Measurements from ENCODE around the gene KREMEN1. TPM values are rescaled to one million over a fixed set of nuclear protein-coding genes. Genes with fewer than 3 reads are reported as not detected.

Gene KREMEN1
- total RNA-seq, 1 experiment from 2014 or later: 2.4 TPM

GRCh38 chr22:29165321-29166060 lies 92.7 kb downstream of the KREMEN1 start:
- no peak for DNase-seq
- no peaks in the 10 kb centered on the region for H3K36me3 ChIP-seq
- no peaks in the 10 kb centered on the region for H3K27me3 ChIP-seq
- H3K4me3 ChIP-seq: no peak overlapping the region
- H3K9me3 ChIP-seq: no peaks in the 10 kb centered on the region

- no peaks in the 10 kb centered on the region for H3K9me3 ChIP-seq
- DNase-seq: no peak
These were observed 93.3 kb downstream of the KREMEN1 start for GRCh38 chr22:29166180-29166579.

DNA sequence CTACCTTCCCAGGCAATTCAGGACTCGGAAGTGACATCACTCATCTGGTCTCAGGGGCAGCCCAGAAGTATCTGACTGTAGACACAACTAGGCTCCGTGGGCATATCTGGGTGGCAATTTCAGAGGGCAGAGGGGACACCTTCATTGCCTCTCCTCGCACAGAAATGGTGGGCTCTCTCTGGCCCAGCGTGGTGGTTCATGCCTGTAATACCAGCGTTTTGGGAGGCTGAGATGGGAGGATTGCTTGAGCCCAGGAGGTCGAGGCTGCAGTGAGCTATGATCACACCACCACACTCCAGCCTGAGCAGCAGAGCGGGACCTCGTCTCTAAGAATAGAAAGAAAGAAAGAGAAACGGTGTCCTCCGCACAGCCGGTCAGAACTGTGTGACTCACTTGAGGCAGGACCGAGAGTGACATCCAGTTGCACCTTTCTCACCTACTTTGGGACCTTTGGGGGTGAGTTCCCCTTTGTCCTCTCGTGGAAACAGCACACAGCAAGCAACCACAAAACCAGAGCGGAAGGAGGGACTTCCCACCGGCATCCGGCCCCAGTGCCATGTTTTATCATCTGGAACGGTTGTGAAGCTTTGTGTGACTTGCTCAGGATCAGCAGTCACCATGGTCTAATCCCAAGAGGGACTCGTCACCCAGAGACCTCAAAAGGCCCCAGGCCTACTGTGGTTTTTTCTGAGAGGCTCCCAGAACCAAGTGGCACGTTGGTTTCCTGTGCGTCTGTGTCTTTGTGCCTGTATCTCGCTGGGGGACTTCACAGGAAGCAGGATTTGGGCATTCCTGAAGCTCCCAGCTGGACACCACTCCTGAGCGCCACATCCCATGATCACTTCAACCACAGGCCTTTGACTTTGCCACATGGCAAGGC lies 94.4 kb downstream of the KREMEN1 start:
- Histone ChIP-seq H3K36me3 (no peaks in the 10 kb centered on the region), H3K9me3 (no peaks in the 10 kb centered on the region)
- no peak for DNase-seq

More at GRCh38 chr22:29166180-29166579, 93.3 kb downstream of the KREMEN1 start:
- Histone ChIP-seq H3K27me3 (no peaks in the 10 kb centered on the region), H3K36me3 (no peaks in the 10 kb centered on the region), H3K4me3 (no peak overlapping the region)

DNA sequence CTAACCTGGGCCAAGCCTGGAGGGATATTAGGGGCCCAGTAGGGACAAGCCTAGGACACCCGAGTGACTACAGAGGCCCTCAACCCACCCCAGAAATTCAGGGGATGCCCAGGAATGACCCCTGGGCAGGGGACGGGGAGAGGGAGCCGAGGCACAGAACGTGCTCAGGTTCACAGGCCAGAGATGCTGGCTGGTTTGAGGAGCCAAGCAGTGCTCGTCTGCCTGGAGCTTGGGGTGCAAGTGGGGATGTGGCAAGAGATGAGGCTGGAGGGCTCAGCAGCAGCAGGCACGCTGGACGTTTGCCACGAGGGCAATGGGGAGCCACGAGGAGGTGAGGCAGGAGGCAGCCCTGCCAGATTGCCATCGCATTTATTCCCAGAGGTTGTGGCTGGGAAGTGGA lies 98.9 kb downstream of the KREMEN1 start:
- no peaks in the 10 kb centered on the region for H3K27me3 ChIP-seq
- H3K9me3 ChIP-seq: peaks cover 2% of the 10 kb centered on the region; the same call in 1 of the 2 replicates
- H3K36me3 ChIP-seq: no peaks in the 10 kb centered on the region
- H3K4me3 ChIP-seq: no peak overlapping the region
- no peak for DNase-seq

More for the DNA sequence above, 94.4 kb downstream of the KREMEN1 start:
- no peaks in the 10 kb centered on the region for H3K27me3 ChIP-seq
- H3K4me3 ChIP-seq: no peak overlapping the region

DNA sequence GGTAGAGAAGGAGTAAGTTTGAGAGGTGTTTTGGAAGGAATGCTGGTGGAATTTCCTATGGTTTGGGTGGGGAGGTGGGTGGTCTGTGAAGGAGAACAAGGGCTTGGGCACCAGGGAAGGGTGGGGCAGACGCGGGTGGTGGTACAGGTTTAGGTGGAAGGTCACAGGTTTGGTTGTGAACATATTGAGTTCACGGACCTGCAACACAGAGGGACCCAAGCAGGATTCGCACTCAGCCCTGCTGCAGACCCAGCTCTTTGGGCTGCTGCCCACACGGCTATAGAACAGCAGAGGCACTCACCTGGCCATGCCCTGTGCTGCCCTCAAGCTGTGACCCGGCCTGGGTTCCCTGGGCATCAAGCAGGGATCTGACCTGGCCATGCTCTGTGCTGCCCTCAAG lies 99.4 kb downstream of the KREMEN1 start:
- no peak overlapping the region for H3K4me3 ChIP-seq
- H3K36me3 ChIP-seq: no peaks in the 10 kb centered on the region
- H3K9me3 ChIP-seq: peaks cover 2% of the 10 kb centered on the region; the same call in 1 of the 2 replicates
- H3K27me3 ChIP-seq: no peaks in the 10 kb centered on the region
- DNase-seq: no peak

GRCh38 chr22:29175312-29175835 lies 102.5 kb downstream of the KREMEN1 start:
- DNase-seq: no peak
- Histone ChIP-seq H3K36me3 (no peaks in the 10 kb centered on the region), H3K9me3 (peaks cover 2% of the 10 kb centered on the region; the same call in 1 of the 2 replicates), H3K27me3 (no peaks in the 10 kb centered on the region), H3K4me3 (no peak overlapping the region)

GRCh38 chr22:29183971-29184848 lies 111.4 kb downstream of the KREMEN1 start:
- Histone ChIP-seq H3K27me3 (no peaks in the 10 kb centered on the region), H3K4me3 (no peak overlapping the region), H3K9me3 (no peaks in the 10 kb centered on the region), H3K36me3 (no peaks in the 10 kb centered on the region)
- DNase-seq: no peak

DNA sequence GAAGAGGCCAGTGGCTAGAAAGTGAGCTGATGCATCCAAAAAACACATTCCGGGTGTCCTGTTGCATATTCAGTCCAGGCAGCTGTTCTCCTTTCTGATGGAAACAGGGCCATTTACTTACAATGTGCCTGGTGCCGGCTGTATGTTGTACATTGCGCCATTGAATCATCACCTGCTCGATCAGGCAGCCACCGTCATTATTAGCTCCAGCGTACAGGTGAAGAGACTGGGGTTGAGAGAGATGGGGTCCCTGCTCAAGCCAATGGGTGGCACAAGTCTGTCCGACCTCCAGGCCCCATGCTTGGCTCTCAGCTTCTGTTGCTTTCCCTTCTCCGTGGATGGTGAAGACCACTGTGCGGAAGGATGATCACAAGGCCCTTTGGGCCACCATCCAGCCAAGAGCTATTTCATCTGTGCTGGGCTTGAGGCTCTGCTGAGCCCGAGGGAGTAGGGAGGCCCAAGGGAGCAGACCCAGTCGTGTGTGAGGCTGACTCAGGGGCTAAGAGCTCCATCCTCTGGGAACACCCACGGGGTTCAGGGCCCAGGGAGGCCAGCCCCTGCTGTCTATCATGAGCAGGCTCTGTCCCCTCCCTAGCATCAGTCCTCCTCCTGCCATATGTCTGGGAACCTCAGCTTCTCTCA lies 112.1 kb downstream of the KREMEN1 start:
- no peak for DNase-seq
- Histone ChIP-seq H3K36me3 (no peaks in the 10 kb centered on the region), H3K9me3 (no peaks in the 10 kb centered on the region), H3K27me3 (no peaks in the 10 kb centered on the region), H3K4me3 (no peak overlapping the region)

DNA sequence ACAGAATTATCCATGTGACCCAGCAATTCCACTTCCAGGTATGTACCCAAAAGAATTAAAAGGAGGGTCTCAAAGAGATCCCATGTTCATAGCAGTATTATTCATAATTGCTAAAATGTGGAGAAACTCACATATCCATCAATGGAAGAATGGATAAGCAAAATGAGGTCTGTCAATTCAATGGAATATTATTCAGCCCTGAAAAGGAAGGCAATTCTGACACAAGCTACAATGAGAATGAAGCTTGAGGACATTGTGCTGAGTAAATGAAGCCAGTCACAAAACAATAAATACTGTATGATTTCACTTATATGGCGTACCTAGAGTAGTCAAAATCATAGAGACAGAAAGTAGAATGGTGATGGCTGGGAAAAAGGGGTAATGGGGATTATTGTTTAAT lies 113.5 kb downstream of the KREMEN1 start:
- H3K36me3 ChIP-seq: no peaks in the 10 kb centered on the region
- no peaks in the 10 kb centered on the region for H3K9me3 ChIP-seq
- H3K27me3 ChIP-seq: no peaks in the 10 kb centered on the region
- H3K4me3 ChIP-seq: no peak overlapping the region
- DNase-seq: no peak

- H3K4me3 ChIP-seq: no peak overlapping the region
- no peaks in the 10 kb centered on the region for H3K27me3 ChIP-seq
- no peaks in the 10 kb centered on the region for H3K36me3 ChIP-seq
- H3K9me3 ChIP-seq: no peaks in the 10 kb centered on the region
- no peak for DNase-seq
These were observed 115.0 kb downstream of the KREMEN1 start for GRCh38 chr22:29187831-29188230.

- DNase-seq: no peak
- no peak overlapping the region for H3K4me3 ChIP-seq
- H3K27me3 ChIP-seq: no peaks in the 10 kb centered on the region
- H3K36me3 ChIP-seq: no peaks in the 10 kb centered on the region
- no peaks in the 10 kb centered on the region for H3K9me3 ChIP-seq
These were observed 117.2 kb downstream of the KREMEN1 start for GRCh38 chr22:29190051-29190450.

- H3K9me3 ChIP-seq: no peaks in the 10 kb centered on the region
- DNase-seq: no peak
- H3K4me3 ChIP-seq: no peak overlapping the region
- no peaks in the 10 kb centered on the region for H3K27me3 ChIP-seq
- H3K36me3 ChIP-seq: no peaks in the 10 kb centered on the region
These were observed 118.1 kb downstream of the KREMEN1 start for GRCh38 chr22:29190918-29191317.

GRCh38 chr22:29193021-29193420 lies 120.2 kb downstream of the KREMEN1 start:
- H3K36me3 ChIP-seq: no peaks in the 10 kb centered on the region
- H3K9me3 ChIP-seq: no peaks in the 10 kb centered on the region
- no peaks in the 10 kb centered on the region for H3K27me3 ChIP-seq
- DNase-seq: no peak
- no peak overlapping the region for H3K4me3 ChIP-seq

GRCh38 chr22:29194184-29194583 lies 121.3 kb downstream of the KREMEN1 start:
- no peak overlapping the region for H3K4me3 ChIP-seq

GRCh38 chr22:29195118-29195963 lies 122.5 kb downstream of the KREMEN1 start:
- Histone ChIP-seq H3K27me3 (no peaks in the 10 kb centered on the region), H3K4me3 (no peak overlapping the region), H3K36me3 (no peaks in the 10 kb centered on the region), H3K9me3 (no peaks in the 10 kb centered on the region)
- no peak for DNase-seq

More at GRCh38 chr22:29194184-29194583, 121.3 kb downstream of the KREMEN1 start:
- no peaks in the 10 kb centered on the region for H3K27me3 ChIP-seq
- no peak for DNase-seq
- no peaks in the 10 kb centered on the region for H3K36me3 ChIP-seq
- H3K9me3 ChIP-seq: no peaks in the 10 kb centered on the region

Data from MG63 (cell line).